Measurements from ENCODE around the gene STAC.
"Not testable (repeated sequence)": the region's sequence is repeated elsewhere in the genome, so short reads cannot be mapped to it uniquely, and the experiment has no call there.

The STAC gene

GRCh38 chr3:36477655-36478054 lies 97.4 kb downstream of the STAC start:
- DNase-seq (ENCODE audit: low read depth in 2 of 2), result no peak

- DNase-seq (ENCODE audit: low read depth in 2 of 2), result no peak
Measured at GRCh38 chr3:36480911-36481648, 100.8 kb downstream of the STAC start.

GRCh38 chr3:36482256-36482655 lies 102.0 kb downstream of the STAC start:
- no peak for DNase-seq (ENCODE audit: low read depth in 2 of 2)

GRCh38 chr3:36482880-36483279 lies 102.6 kb downstream of the STAC start:
- DNase-seq (ENCODE audit: low read depth in 2 of 2), result no peak

GRCh38 chr3:36483709-36484108 lies 103.4 kb downstream of the STAC start:
- no peak for DNase-seq (ENCODE audit: low read depth in 2 of 2)

GRCh38 chr3:36484386-36484785 lies 104.1 kb downstream of the STAC start:
- DNase-seq (ENCODE audit: low read depth in 2 of 2), result no peak

GRCh38 chr3:36486009-36486795 lies 105.9 kb downstream of the STAC start:
- no peak for DNase-seq (ENCODE audit: low read depth in 2 of 2)

- DNase-seq (ENCODE audit: low read depth in 2 of 2), result no peak
Measured at GRCh38 chr3:36487616-36488015, 107.3 kb downstream of the STAC start.

- DNase-seq (ENCODE audit: low read depth in 2 of 2), result no peak
Measured at GRCh38 chr3:36488077-36488789, 107.9 kb downstream of the STAC start.

GRCh38 chr3:36489101-36489500 lies 108.8 kb downstream of the STAC start:
- no peak for DNase-seq (ENCODE audit: low read depth in 2 of 2)

GRCh38 chr3:36489679-36490425 lies 109.5 kb downstream of the STAC start:
- no peak for DNase-seq (ENCODE audit: low read depth in 2 of 2)

GRCh38 chr3:36493051-36493450 lies 112.7 kb downstream of the STAC start:
- DNase-seq (ENCODE audit: low read depth in 2 of 2), result no peak

- DNase-seq (ENCODE audit: low read depth in 2 of 2), result no peak
Measured at GRCh38 chr3:36494461-36495109, 114.3 kb downstream of the STAC start.

- DNase-seq (ENCODE audit: low read depth in 2 of 2), result no peak
Measured at GRCh38 chr3:36496684-36497633, 116.7 kb downstream of the STAC start.

- DNase-seq (ENCODE audit: low read depth in 2 of 2), result not testable (repeated sequence)
Measured at GRCh38 chr3:36500053-36500452, 119.7 kb downstream of the STAC start.

GRCh38 chr3:36501616-36502015 lies 121.3 kb downstream of the STAC start:
- DNase-seq (ENCODE audit: low read depth in 2 of 2), result no peak

- DNase-seq (ENCODE audit: low read depth in 2 of 2), result no peak
Measured at GRCh38 chr3:36505393-36505792, 125.1 kb downstream of the STAC start.

GRCh38 chr3:36511791-36512486 lies 131.6 kb downstream of the STAC start:
- DNase-seq (ENCODE audit: low read depth in 2 of 2), result no peak

- DNase-seq (ENCODE audit: low read depth in 2 of 2), result no peak
Measured at GRCh38 chr3:36512555-36512954, 132.3 kb downstream of the STAC start.

- DNase-seq (ENCODE audit: low read depth in 2 of 2), result no peak
Measured at GRCh38 chr3:36514171-36514570, 133.9 kb downstream of the STAC start.
